ENCODE measurements around the gene LDB3. TPM values are rescaled to one million over a fixed set of nuclear protein-coding genes. Genes with fewer than 3 reads are reported as not detected.

Gene LDB3
- total RNA-seq, 2 experiments from 2014 or later: 0.05 to 0.08 TPM

DNA sequence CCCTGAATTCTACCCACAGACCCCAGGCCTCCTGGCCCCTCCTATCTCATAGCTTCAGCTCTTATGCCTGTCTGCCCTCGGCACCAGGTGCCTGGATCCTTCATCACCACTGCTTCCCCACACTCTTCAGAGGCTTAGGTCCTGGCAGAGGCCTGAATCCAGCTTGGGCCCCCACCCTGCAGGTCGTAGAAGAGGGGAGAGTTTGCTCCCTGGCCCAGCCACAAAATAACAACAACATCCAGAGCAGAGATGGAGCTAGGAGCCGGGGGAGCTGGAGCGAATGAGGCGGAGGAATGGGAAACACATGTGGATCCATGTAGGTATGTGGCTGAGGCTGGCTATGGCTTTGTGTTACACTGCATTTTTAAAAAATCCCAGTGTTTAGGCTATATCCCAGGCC is 21.8 kb upstream of the LDB3 start:
- H3K27ac Mint-ChIP-seq: no peak overlapping the region
- H3K9me3 Mint-ChIP-seq: peaks cover 3% of the 10 kb centered on the region
- H3K36me3 Mint-ChIP-seq (ENCODE audit: low read depth): no peaks in the 10 kb centered on the region
- ChIA-PET CTCF (no interaction called here), POLR2A (no interaction called here)
- ATAC-seq (ENCODE audit: poor library complexity): no peak
- TF ChIP-seq, protein P1, sequence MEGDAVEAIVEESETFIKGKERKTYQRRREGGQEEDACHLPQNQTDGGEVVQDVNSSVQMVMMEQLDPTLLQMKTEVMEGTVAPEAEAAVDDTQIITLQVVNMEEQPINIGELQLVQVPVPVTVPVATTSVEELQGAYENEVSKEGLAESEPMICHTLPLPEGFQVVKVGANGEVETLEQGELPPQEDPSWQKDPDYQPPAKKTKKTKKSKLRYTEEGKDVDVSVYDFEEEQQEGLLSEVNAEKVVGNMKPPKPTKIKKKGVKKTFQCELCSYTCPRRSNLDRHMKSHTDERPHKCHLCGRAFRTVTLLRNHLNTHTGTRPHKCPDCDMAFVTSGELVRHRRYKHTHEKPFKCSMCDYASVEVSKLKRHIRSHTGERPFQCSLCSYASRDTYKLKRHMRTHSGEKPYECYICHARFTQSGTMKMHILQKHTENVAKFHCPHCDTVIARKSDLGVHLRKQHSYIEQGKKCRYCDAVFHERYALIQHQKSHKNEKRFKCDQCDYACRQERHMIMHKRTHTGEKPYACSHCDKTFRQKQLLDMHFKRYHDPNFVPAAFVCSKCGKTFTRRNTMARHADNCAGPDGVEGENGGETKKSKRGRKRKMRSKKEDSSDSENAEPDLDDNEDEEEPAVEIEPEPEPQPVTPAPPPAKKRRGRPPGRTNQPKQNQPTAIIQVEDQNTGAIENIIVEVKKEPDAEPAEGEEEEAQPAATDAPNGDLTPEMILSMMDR (IDR thresholded peaks at IDR 0.05): no peak
- H3K4me1 ChIP-seq (ENCODE audit: insufficient read depth, low read length): no peaks in the 10 kb centered on the region
- no peak for DNase-seq
- no peaks in the 10 kb centered on the region for H3K36me3 ChIP-seq (ENCODE audit: insufficient read depth, low read length)
- no peak overlapping the region for H3K4me3 ChIP-seq (ENCODE audit: low read length)
- peaks cover 5% of the 10 kb centered on the region for H3K4me1 Mint-ChIP-seq (ENCODE audit: low read depth)
- peaks cover 0 to 5% of the 10 kb centered on the region in 2 experiments for H3K9me3 ChIP-seq (ENCODE audit: control insufficient read depth in 1 of 2, insufficient read depth in 1 of 2, low read length in 2 of 2)
- H3K27me3 Mint-ChIP-seq: peaks cover 4% of the 10 kb centered on the region
- intact Hi-C loops (cut with DNase I, micrococcal nuclease): no loop called here
- H3K27me3 ChIP-seq (ENCODE audit: control insufficient read depth in 1 of 2, insufficient read depth in 2 of 2, low read length in 2 of 2): peaks cover 1 to 8% of the 10 kb centered on the region in 2 experiments
- H3K4me3 Mint-ChIP-seq: no peak overlapping the region
- no peak overlapping the region for H3K27ac ChIP-seq (ENCODE audit: low read depth in 1 of 2, low read length in 2 of 2)

DNA sequence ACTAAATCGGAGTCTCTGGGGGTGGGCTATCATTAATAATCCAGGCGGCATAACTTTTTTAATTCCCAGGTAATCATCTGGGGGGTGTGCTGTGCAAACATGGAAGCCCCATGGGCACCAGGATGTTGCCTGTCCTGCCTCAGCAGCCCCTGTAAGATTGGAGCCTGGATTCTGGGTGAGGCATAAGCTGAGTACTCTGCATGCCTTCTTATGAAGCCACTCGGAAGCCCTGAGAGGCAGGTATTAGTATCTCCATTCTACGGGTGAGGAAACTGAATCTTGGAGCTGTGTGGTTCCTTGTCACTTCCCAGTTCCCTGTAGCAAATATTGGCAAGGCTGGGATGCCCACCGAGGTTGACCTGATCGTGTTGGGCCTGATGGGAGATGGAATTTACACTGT is 21.4 kb upstream of the LDB3 start:
- TF ChIP-seq, protein P1 (IDR thresholded peaks at IDR 0.05): no peak
- Mint-ChIP-seq H3K4me1 (ENCODE audit: low read depth) (peaks cover 5% of the 10 kb centered on the region), H3K36me3 (ENCODE audit: low read depth) (no peaks in the 10 kb centered on the region), H3K9me3 (no peaks in the 10 kb centered on the region), H3K4me3 (no peak overlapping the region), H3K27me3 (peaks cover under 1% of the 10 kb centered on the region), H3K27ac (no peak overlapping the region)
- Histone ChIP-seq H3K27me3 (ENCODE audit: control insufficient read depth in 1 of 2, insufficient read depth in 2 of 2, low read length in 2 of 2) (peaks cover 0 to 8% of the 10 kb centered on the region in 2 experiments), H3K4me1 (ENCODE audit: insufficient read depth, low read length) (no peaks in the 10 kb centered on the region), H3K36me3 (ENCODE audit: insufficient read depth, low read length) (no peaks in the 10 kb centered on the region), H3K4me3 (ENCODE audit: low read length) (no peak overlapping the region), H3K27ac (ENCODE audit: low read depth in 1 of 2, low read length in 2 of 2) (no peak overlapping the region), H3K9me3 (ENCODE audit: control insufficient read depth in 1 of 2, insufficient read depth in 1 of 2, low read length in 2 of 2) (peaks cover 0 to 5% of the 10 kb centered on the region in 2 experiments)
- ATAC-seq (ENCODE audit: poor library complexity) (no peak), DNase-seq (no peak)
- CTCF ChIA-PET: no interaction called here
- intact Hi-C loops (cut with DNase I, micrococcal nuclease): no loop called here
- POLR2A ChIA-PET: no interaction called here

DNA sequence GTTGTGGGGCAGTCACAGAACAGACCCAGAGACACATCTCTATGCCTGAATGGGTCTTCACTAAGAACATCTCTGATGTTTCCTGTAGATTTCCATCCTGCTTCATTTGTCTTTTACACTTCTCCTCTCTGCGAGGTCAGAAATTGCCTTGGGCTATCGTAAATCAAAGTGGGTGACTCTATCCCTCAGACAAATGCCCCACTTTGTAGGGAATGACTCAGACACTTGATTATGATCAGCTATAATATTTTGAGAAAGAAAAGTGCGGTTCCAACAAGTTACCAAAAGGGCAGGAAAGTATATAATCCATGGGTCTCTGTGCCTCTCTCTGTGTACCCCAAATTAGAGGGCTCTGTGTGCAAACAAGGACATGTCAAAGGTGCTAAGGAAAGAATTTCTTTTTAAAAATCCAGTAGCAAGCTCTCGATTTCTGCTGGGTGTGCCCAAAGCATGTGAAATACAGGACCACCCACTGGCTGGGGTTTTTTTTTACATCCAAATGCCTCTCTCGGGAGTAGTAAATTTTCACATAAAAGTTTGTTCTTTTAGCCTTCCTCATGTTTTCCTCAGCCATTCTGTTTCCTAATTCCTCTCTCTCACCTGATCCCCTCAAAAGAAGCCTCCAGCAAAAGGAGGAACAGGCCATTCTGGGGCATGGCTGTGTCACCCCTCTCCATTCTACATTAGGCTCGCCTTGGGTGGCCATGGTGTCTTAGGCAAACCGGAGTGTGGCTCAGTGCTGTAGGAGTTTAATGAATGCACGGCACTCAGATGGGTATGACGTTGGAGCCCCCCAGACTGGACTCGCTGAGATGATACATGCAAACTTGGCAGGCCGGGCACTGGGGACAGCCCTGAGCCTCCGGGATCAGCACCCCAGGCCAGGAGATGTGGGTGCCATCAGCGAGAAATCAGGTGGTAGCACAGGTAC is 20.3 kb upstream of the LDB3 start:
- Mint-ChIP-seq H3K27me3 (no peaks in the 10 kb centered on the region), H3K27ac (no peak overlapping the region), H3K36me3 (ENCODE audit: low read depth) (no peaks in the 10 kb centered on the region), H3K4me1 (ENCODE audit: low read depth) (peaks cover 5% of the 10 kb centered on the region), H3K9me3 (no peaks in the 10 kb centered on the region), H3K4me3 (no peak overlapping the region)
- H3K27ac ChIP-seq (ENCODE audit: low read depth in 1 of 2, low read length in 2 of 2): no peak overlapping the region
- CTCF ChIA-PET: no interaction called here
- DNase-seq (no peak), ATAC-seq (ENCODE audit: poor library complexity) (no peak)
- no peaks in the 10 kb centered on the region for H3K36me3 ChIP-seq (ENCODE audit: insufficient read depth, low read length)
- intact Hi-C loops (cut with DNase I, micrococcal nuclease): no loop called here
- H3K27me3 ChIP-seq (ENCODE audit: control insufficient read depth in 1 of 2, insufficient read depth in 2 of 2, low read length in 2 of 2): no peaks in the 10 kb centered on the region
- POLR2A ChIA-PET: no interaction called here
- H3K4me1 ChIP-seq (ENCODE audit: insufficient read depth, low read length): no peaks in the 10 kb centered on the region
- TF ChIP-seq, protein P1 (IDR thresholded peaks at IDR 0.05): no peak
- H3K4me3 ChIP-seq (ENCODE audit: low read length): no peak overlapping the region
- H3K9me3 ChIP-seq (ENCODE audit: control insufficient read depth in 1 of 2, insufficient read depth in 1 of 2, low read length in 2 of 2): no peaks in the 10 kb centered on the region

Measured in CD4-positive, alpha-beta T cell (primary cell).